Measurements from ENCODE around the gene CHFR. TPM values are rescaled to one million over a fixed set of nuclear protein-coding genes. Genes with fewer than 3 reads are reported as not detected.

The CHFR gene
- total and polyA plus RNA-seq, 2 donors (not counting 3 experiments of a cell fraction or from before 2014, with no cell fraction given): 45.4 to 66.5 TPM

DNA sequence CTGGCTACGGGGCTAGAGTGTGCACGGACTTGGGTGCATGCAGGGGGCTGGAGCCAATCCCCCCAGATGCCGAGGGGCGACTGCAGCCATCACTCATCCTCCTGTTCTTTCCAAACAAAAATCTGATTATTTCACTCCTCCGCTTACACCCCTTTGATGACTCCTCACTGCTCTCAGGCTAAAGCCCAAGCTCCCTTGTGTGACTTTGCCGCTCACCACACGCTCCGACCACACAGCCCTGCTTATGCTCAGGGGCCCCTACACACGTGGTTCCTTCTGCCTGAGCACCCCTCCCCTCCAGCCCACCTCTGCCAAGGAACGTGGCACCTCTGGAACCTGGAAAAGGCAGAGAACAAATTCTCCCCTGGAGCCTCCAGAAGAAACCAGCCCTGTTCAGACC is 13.7 kb downstream of the CHFR start:
- no peaks in the 10 kb centered on the region for H3K4me1 ChIP-seq (ENCODE audit: control insufficient read depth, extremely low read depth, insufficient read depth, low read length)
- no peaks in the 10 kb centered on the region for H3K27me3 ChIP-seq (ENCODE audit: control insufficient read depth in 2 of 2, insufficient read depth in 2 of 2, low read length in 2 of 2)
- H3K9ac ChIP-seq (replicated peaks; ENCODE audit: extremely low read depth, insufficient read depth, low read length): no peak overlapping the region
- no peaks in the 10 kb centered on the region for H4K20me1 ChIP-seq (replicated peaks; ENCODE audit: control insufficient read depth, extremely low read depth, insufficient read depth, low read length)
- DNase-seq (ENCODE audit: low read depth, low spot score) (no peak), FAIRE-seq (no peak)
- H3K27ac ChIP-seq (ENCODE audit: insufficient read depth, low read depth, low read length): no peak overlapping the region
- no peak overlapping the region for H3K4me3 ChIP-seq (replicated peaks in 1 of 3; ENCODE audit: insufficient read depth in 1 of 3, low read depth in 1 of 3, low read length in 3 of 3)
- intact Hi-C loops (cut with micrococcal nuclease): no loop called here
- peaks cover 12 to 42% of the 10 kb centered on the region in 2 experiments for H3K36me3 ChIP-seq (ENCODE audit: control insufficient read depth in 2 of 2, extremely low read depth in 1 of 2, insufficient read depth in 2 of 2, low read length in 2 of 2)
- no peaks in the 10 kb centered on the region for H3K9me1 ChIP-seq (replicated peaks; ENCODE audit: control insufficient read depth, extremely low read depth, insufficient read depth, low read length)
- dilution Hi-C loops (cut with MboI; ENCODE audit: extremely low pct_ligation_motif_present, low sequenced_read_pairs): no loop called here
- no peak overlapping the region for H3K4me2 ChIP-seq (ENCODE audit: insufficient read depth, low read length)
- H2AFZ ChIP-seq (ENCODE audit: low read depth, low read length): no peak overlapping the region
- ChIA-PET CTCF (no interaction called here), POLR2A (no interaction called here)
- no peaks in the 10 kb centered on the region for H3K9me3 ChIP-seq (replicated peaks; ENCODE audit: control insufficient read depth, insufficient read depth, low read length)
- no peak for TF ChIP-seq MAX (IDR thresholded peaks at IDR 0.05; ENCODE audit: insufficient read depth, insufficient read length)
- TF ChIP-seq MYC (IDR thresholded peaks at IDR 0.05; ENCODE audit: low read depth, low read length): no peak
- TF ChIP-seq CTCF (IDR thresholded peaks at IDR 0.05; ENCODE audit: extremely low read depth in 1 of 2, insufficient read depth in 1 of 2, low read depth in 1 of 2, low read length in 2 of 2): no peak
- no peak for TF ChIP-seq POLR2AphosphoS5 (IDR thresholded peaks at IDR 0.05; ENCODE audit: insufficient read depth, low read depth, low read length)
- TF ChIP-seq POLR2A (IDR thresholded peaks at IDR 0.05; ENCODE audit: low read depth, low read length): no peak
- no TSS peak for BruUV-seq (replicated peaks)
- H3K79me2 ChIP-seq (ENCODE audit: control insufficient read depth, insufficient read depth, low read length): no peaks in the 10 kb centered on the region

DNA sequence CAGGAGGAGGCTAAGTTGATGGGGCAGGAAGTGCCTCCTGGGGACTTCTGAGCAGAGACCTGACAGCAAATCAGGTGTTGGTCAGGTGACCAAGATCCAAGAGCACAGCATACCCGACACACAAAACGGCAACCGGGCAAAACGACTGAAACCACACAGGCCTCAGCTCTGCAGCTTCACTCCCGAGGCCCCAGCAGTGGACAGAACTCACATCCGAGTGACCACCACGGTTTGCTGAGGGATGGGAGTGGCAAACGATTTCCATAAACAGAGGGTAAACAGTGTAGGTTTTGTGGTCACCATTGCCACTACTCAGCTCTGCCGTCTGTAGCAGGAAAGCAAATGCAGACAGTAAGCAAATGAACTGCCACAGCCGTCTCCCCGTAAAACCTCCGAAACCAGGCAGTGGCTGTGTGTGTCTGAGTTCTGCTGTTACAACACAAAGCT is 14.4 kb downstream of the CHFR start:
- no peak for FAIRE-seq
- no peaks in the 10 kb centered on the region for H3K27me3 ChIP-seq (ENCODE audit: control insufficient read depth in 2 of 2, insufficient read depth in 2 of 2, low read length in 2 of 2)
- H3K27ac ChIP-seq (ENCODE audit: insufficient read depth, low read depth, low read length): no peak overlapping the region
- DNase-seq (ENCODE audit: low read depth, low spot score): no peak
- no peaks in the 10 kb centered on the region for H3K9me1 ChIP-seq (replicated peaks; ENCODE audit: control insufficient read depth, extremely low read depth, insufficient read depth, low read length)
- H3K79me2 ChIP-seq (ENCODE audit: control insufficient read depth, insufficient read depth, low read length): no peaks in the 10 kb centered on the region
- H4K20me1 ChIP-seq (replicated peaks; ENCODE audit: control insufficient read depth, extremely low read depth, insufficient read depth, low read length): no peaks in the 10 kb centered on the region
- H3K9ac ChIP-seq (replicated peaks; ENCODE audit: extremely low read depth, insufficient read depth, low read length): no peak overlapping the region
- POLR2A ChIA-PET: no interaction called here
- H3K36me3 ChIP-seq (ENCODE audit: control insufficient read depth in 2 of 2, extremely low read depth in 1 of 2, insufficient read depth in 2 of 2, low read length in 2 of 2): peaks cover 12 to 41% of the 10 kb centered on the region in 2 experiments
- H3K9me3 ChIP-seq (replicated peaks; ENCODE audit: control insufficient read depth, insufficient read depth, low read length): no peaks in the 10 kb centered on the region
- H3K4me3 ChIP-seq (replicated peaks in 1 of 3; ENCODE audit: insufficient read depth in 1 of 3, low read depth in 1 of 3, low read length in 3 of 3): no peak overlapping the region
- CTCF ChIA-PET: no interaction called here
- TF ChIP-seq JUN (IDR thresholded peaks at IDR 0.05; ENCODE audit: borderline replicate concordance, insufficient read depth, insufficient read length, low read depth) (no peak), POLR2AphosphoS5 (IDR thresholded peaks at IDR 0.05; ENCODE audit: insufficient read depth, low read depth, low read length) (no peak), CTCF (IDR thresholded peaks at IDR 0.05; ENCODE audit: extremely low read depth in 1 of 2, insufficient read depth in 1 of 2, low read depth in 1 of 2, low read length in 2 of 2) (no peak), FOS (IDR thresholded peaks at IDR 0.05; ENCODE audit: borderline replicate concordance, insufficient read depth, low read length) (no peak), POLR2A (IDR thresholded peaks at IDR 0.05; ENCODE audit: low read depth, low read length) (no peak), GATA2 (IDR thresholded peaks at IDR 0.05; ENCODE audit: insufficient read depth, insufficient read length, low read depth, low read length) (no peak), MAX (IDR thresholded peaks at IDR 0.05; ENCODE audit: insufficient read depth, insufficient read length) (no peak), EZH2 (IDR thresholded peaks at IDR 0.05; ENCODE audit: borderline replicate concordance, low read depth, low read length, severe bottlenecking) (no peak), MYC (IDR thresholded peaks at IDR 0.05; ENCODE audit: low read depth, low read length) (no peak)
- no TSS peak for BruUV-seq (replicated peaks)
- H3K4me2 ChIP-seq (ENCODE audit: insufficient read depth, low read length): no peak overlapping the region
- H2AFZ ChIP-seq (ENCODE audit: low read depth, low read length): no peak overlapping the region
- dilution Hi-C loops (cut with MboI; ENCODE audit: extremely low pct_ligation_motif_present, low sequenced_read_pairs): no loop called here
- intact Hi-C loops (cut with micrococcal nuclease): no loop called here
- no peaks in the 10 kb centered on the region for H3K4me1 ChIP-seq (ENCODE audit: control insufficient read depth, extremely low read depth, insufficient read depth, low read length)
